Measurements from ENCODE around the gene POLG. TPM values are rescaled to one million over a fixed set of nuclear protein-coding genes. Genes with fewer than 3 reads are reported as not detected.
"Not testable (repeated sequence)": the region's sequence is repeated elsewhere in the genome, so short reads cannot be mapped to it uniquely, and the experiment has no call there.

POLG gene
- total RNA-seq, 1 experiment from 2014 or later, result 84.1 TPM

DNA sequence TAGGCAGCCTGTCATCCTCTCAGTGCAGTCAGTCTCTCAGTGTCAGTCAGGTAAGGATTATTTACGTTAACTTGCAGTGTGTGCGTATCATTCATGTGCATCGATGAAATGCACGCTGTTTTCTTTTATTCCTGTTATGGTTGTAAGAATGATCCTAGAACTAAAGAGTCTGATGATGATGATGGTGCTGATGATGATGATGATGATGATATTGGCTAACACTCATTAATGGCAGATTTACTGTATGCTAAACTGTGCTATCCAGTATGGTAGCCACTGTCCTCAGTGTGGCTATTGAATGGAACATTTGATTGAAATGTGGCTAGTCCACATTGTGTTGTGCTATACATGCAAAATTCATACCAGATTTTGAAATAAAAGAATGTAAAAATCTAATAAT is 51.4 kb downstream of the POLG start:
- H3K4me3 ChIP-seq, result no peak overlapping the region
- no peak for DNase-seq
- no peaks in the 10 kb centered on the region for H3K27me3 ChIP-seq
- H3K36me3 ChIP-seq, result peaks cover 82% of the 10 kb centered on the region
- peaks cover 8% of the 10 kb centered on the region; the same call in 1 of the 2 replicates for H3K9me3 ChIP-seq

DNA sequence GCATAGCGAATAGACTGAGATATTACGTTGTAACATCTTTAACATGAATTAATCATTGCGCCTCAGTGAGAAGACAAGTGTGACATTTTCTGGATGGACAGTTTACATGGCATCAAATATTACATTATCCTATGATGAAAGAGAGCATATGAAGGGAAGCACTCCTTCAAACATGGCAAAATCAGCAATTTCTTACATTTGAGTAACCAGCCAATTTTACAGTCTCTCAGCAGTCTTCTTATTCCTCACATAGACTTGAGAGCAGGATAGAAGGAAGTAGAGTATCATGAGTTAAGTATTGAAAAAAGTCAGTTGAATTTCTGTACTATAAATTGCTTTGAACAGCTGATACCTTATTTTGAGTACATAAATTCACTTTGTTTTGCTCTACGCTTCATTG is 52.0 kb downstream of the POLG start:
- no peak for DNase-seq
- no peak overlapping the region for H3K4me3 ChIP-seq
- H3K9me3 ChIP-seq, result peaks cover 8% of the 10 kb centered on the region; the same call in 1 of the 2 replicates
- H3K27me3 ChIP-seq, result no peaks in the 10 kb centered on the region
- peaks cover 85% of the 10 kb centered on the region for H3K36me3 ChIP-seq

DNA sequence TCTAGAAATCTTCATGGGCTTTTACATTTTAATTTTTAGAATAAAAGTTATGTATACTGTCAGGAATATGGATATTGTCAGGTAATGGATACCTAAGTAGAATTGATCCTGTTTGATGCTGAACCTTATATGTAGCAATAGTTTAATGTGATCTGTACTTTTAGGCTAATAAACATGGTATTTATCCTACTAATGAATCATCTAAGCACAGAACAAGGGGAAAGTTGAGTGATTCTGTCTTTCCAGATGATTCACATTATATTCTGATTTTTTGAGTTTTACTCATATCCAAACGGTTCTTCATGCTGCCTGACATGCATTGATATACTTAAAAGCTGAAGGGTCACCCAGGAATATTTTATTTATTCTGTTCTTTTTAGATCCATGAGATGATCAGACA is 56.3 kb downstream of the POLG start:
- no peaks in the 10 kb centered on the region for H3K27me3 ChIP-seq
- peaks cover 83% of the 10 kb centered on the region for H3K36me3 ChIP-seq
- H3K4me3 ChIP-seq, result no peak overlapping the region
- DNase-seq, result no peak
- no peaks in the 10 kb centered on the region for H3K9me3 ChIP-seq

DNA sequence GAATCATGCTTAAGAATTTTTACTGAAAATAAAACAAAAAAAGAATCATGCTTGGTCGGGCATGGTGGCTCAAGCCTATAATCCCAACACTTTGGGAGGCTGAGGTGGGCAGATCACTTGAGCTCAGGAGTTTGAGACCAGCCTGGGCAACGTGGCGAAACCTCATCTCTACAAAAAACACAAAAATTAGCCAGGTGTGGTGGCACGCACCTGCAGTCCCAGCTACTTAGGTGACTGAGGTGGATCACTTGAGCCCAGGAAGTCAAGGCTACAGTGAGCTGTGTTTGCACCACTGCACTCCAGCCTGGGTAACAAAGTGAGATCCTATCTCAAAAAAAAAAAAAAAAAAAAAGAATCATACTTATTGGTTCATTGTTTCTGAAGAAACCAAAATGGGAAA is 57.3 kb downstream of the POLG start:
- not testable (repeated sequence) for H3K4me3 ChIP-seq, H3K9me3 ChIP-seq, DNase-seq, H3K27me3 ChIP-seq
- H3K36me3 ChIP-seq, result peaks cover 73% of the 10 kb centered on the region

Other genes starting within 250 kb of the POLG start
- gene ABHD2, start 246.4 kb downstream of the POLG start, total RNA-seq (2014; rRNA removed; shearing (Covaris generic); ENCODE audit: low replicate concordance), result 9.5 and 18.3 TPM in 2 replicates
- gene RLBP1, start 113.2 kb downstream of the POLG start, total RNA-seq (2014; rRNA removed; shearing (Covaris generic); ENCODE audit: low replicate concordance), result not detected in 2 replicates
- gene FANCI, start 90.8 kb downstream of the POLG start, total RNA-seq (2014; rRNA removed; shearing (Covaris generic); ENCODE audit: low replicate concordance), result 34.4 and 52.5 TPM in 2 replicates
- gene RHCG, start 161.8 kb upstream of the POLG start, total RNA-seq (2014; rRNA removed; shearing (Covaris generic); ENCODE audit: low replicate concordance), result not detected in 2 replicates
- 3.3 and 4.0 TPM in 2 replicates for gene TICRR, start 240.6 kb upstream of the POLG start, total RNA-seq (2014; rRNA removed; shearing (Covaris generic); ENCODE audit: low replicate concordance)

Measured in MG63 (cell line).